GM18520 (cell line): ENCODE results near the gene C1QBP.
"Not testable (repeated sequence)": the region's sequence is repeated elsewhere in the genome, so short reads cannot be mapped to it uniquely, and the experiment has no call there.

ENCODE experiments used
- ATAC-seq: cut with Tn5 transposase; IDR thresholded peaks from one replicate; pipeline ENCODE4 v1.9.1; 2021; ENCODE audit not compliant: unreplicated experiment

Gene C1QBP

GRCh38 chr17:5438716-5439445, at the start of gene C1QBP:
Gene C1QBP, minus strand, starts transcription at chr17:5439155. Its CDS starts 82 bp downstream, at chr17:5439073.
- peak; percentile 83 for ATAC-seq

GRCh38 chr17:5488752-5489151, 49.8 kb upstream of the C1QBP start:
- no peak for ATAC-seq

GRCh38 chr17:5486206-5487124, 47.5 kb upstream of the C1QBP start, which contains the start of gene MIS12:
Gene MIS12, plus strand, starts transcription at chr17:5486566. Its CDS starts 2,297 bp downstream, at chr17:5488863.
- peak; percentile 78 for ATAC-seq

- peak; percentile 2 for ATAC-seq
Observed at GRCh38 chr17:5485270-5486205, 46.6 kb upstream of the C1QBP start, which contains the start of gene DERL2. Gene DERL2, minus strand, starts transcription at chr17:5486178. Its CDS starts 17 bp downstream, at chr17:5486161.

- ATAC-seq = no peak
Observed at GRCh38 chr17:5481451-5481850, 42.5 kb upstream of the C1QBP start.

- ATAC-seq = no peak
Observed at GRCh38 chr17:5480962-5481361, 42.0 kb upstream of the C1QBP start.

- no peak for ATAC-seq
Observed at GRCh38 chr17:5478992-5479391, 40.0 kb upstream of the C1QBP start.

GRCh38 chr17:5473906-5474305, 35.0 kb upstream of the C1QBP start:
- no peak for ATAC-seq

- no peak for ATAC-seq
Observed at GRCh38 chr17:5472511-5472910, 33.6 kb upstream of the C1QBP start.

- ATAC-seq = no peak
Observed at GRCh38 chr17:5468075-5468473, 29.1 kb upstream of the C1QBP start.

- ATAC-seq = no peak
Observed at GRCh38 chr17:5467416-5467815, 28.5 kb upstream of the C1QBP start.

GRCh38 chr17:5466295-5466694, 27.3 kb upstream of the C1QBP start:
- ATAC-seq = no peak

- ATAC-seq = no peak
Observed at GRCh38 chr17:5464717-5465507, 26.0 kb upstream of the C1QBP start.

- ATAC-seq = no peak
Observed at GRCh38 chr17:5446786-5447185, 7.8 kb upstream of the C1QBP start.

- ATAC-seq = no peak
Observed at GRCh38 chr17:5444209-5444608, 5.3 kb upstream of the C1QBP start.

- ATAC-seq = no peak
Observed at GRCh38 chr17:5443728-5444127, 4.8 kb upstream of the C1QBP start.

GRCh38 chr17:5439446-5439764, 450 bp upstream of the C1QBP start:
- no peak for ATAC-seq

- no peak for ATAC-seq
Observed at GRCh38 chr17:5437721-5438317, 1.1 kb downstream of the C1QBP start.

GRCh38 chr17:5435781-5436315, 3.1 kb downstream of the C1QBP start:
- ATAC-seq = not testable (repeated sequence)
